HepG2 (cell line): Measurements from ENCODE around the gene GRIP1.

Source experiments
- BHLHE40 ChIP-seq: IDR thresholded peaks from 2 replicates; pipeline ENCODE4 v1.6.1; 2011; ENCODE audit warnings: low read length, improper control_type of control experiment
- EEA1 ChIP-seq: sonication (generic); formaldehyde crosslinking; IDR thresholded peaks from 2 replicates; pipeline ENCODE4 v1.5.1; 2020; ENCODE audit warnings: mild to moderate bottlenecking, missing genetic modification reagents, borderline replicate concordance
- KAT7 ChIP-seq: IDR thresholded peaks from 2 replicates; pipeline ENCODE4 v1.6.1; 2018; ENCODE audit warnings: borderline replicate concordance, missing compliant biosample characterization
- MTF2 ChIP-seq: sonication (generic); formaldehyde crosslinking; IDR thresholded peaks from 2 replicates; pipeline ENCODE4 v1.5.0; 2020; ENCODE audit warnings: missing genetic modification reagents, borderline replicate concordance
- ZNF564 ChIP-seq: sonication (generic); formaldehyde crosslinking; IDR thresholded peaks from 2 replicates; pipeline ENCODE4 v1.8.1; 2023; ENCODE audit warnings: mild to moderate bottlenecking, missing genetic modification reagents
- ZNF709 ChIP-seq: sonication (generic); formaldehyde crosslinking; IDR thresholded peaks from 2 replicates; pipeline ENCODE4 v1.5.0; 2020; ENCODE audit warnings: mild to moderate bottlenecking, missing genetic modification reagents
- ZSCAN21 ChIP-seq: sonication (generic); formaldehyde crosslinking; IDR thresholded peaks from 2 replicates; pipeline ENCODE4 v1.8.0; 2022; ENCODE audit warnings: mild to moderate bottlenecking, missing genetic modification reagents, moderate library complexity, borderline replicate concordance
- TF ChIP-seq, protein P1 (sequence below): sonication (generic); formaldehyde crosslinking; IDR thresholded peaks from 2 replicates; pipeline ENCODE4 v1.5.0; 2020; ENCODE audit warnings: mild to moderate bottlenecking, missing genetic modification reagents, moderate library complexity

DNA sequence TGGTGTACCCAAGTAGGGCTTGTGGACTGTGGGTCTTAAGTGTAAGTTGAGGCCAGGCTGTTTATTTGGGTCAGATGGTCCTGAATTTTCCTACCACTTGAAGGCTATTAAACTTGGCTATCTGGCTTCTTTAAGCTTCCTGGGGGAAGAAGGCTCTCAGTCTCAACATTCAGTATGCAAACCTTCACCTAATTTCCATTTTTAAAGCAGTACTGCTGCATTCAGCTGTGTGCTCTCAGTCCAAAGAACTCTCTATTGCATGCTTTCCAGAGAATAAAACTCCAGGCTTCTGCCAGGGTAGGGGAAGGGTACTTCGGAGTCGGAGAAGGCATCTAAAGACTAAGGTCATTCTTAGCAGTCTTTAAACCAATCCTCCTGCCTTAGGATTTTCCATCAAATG is 252.2 kb downstream of the GRIP1 start:
- TF ChIP-seq BHLHE40 (no peak), ZSCAN21 (no peak), MTF2 (no peak), KAT7 (CRISPR knock-in tag) (no peak), ZNF564 (CRISPR knock-in tag) (no peak), EEA1 (CRISPR knock-in tag) (no peak), ZNF709 (CRISPR knock-in tag) (no peak)
- TF ChIP-seq, protein P1, sequence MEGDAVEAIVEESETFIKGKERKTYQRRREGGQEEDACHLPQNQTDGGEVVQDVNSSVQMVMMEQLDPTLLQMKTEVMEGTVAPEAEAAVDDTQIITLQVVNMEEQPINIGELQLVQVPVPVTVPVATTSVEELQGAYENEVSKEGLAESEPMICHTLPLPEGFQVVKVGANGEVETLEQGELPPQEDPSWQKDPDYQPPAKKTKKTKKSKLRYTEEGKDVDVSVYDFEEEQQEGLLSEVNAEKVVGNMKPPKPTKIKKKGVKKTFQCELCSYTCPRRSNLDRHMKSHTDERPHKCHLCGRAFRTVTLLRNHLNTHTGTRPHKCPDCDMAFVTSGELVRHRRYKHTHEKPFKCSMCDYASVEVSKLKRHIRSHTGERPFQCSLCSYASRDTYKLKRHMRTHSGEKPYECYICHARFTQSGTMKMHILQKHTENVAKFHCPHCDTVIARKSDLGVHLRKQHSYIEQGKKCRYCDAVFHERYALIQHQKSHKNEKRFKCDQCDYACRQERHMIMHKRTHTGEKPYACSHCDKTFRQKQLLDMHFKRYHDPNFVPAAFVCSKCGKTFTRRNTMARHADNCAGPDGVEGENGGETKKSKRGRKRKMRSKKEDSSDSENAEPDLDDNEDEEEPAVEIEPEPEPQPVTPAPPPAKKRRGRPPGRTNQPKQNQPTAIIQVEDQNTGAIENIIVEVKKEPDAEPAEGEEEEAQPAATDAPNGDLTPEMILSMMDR (CRISPR knock-in tag) = no peak
